Panc1 (cell line): ENCODE data around the gene TULP1. TPM values are rescaled to one million over a fixed set of nuclear protein-coding genes. Genes with fewer than 3 reads are reported as not detected.

Source experiments
- ATAC-seq: fragments of 200-7000 bp; cut with Tn5 transposase; 2 replicates; pipeline ENCODE4 v1.9.1; 2020; ENCODE audit warnings: mild to moderate bottlenecking, moderate library complexity
- BruUV-seq: library from RNA; stranded (reverse); fragments of 400-500 nt; replicated peaks from 2 replicates; lab custom pipeline; 2021; lab: Mats Ljungman, UMichigan
- CTCF ChIA-PET: fragments of 300-600 bp; sonication (Branson Sonifier 250); formaldehyde crosslinking; loops from one replicate; lab custom pipeline; 2022; ENCODE audit warnings: antibody characterized with exemption; lab: Charles Lee
- POLR2A ChIA-PET: fragments of 300-600 bp; sonication (Branson Sonifier 250); formaldehyde crosslinking; loops from one replicate; lab custom pipeline; 2022; ENCODE audit warnings: antibody characterized with exemption; lab: Charles Lee
- DNase-seq: peaks from one replicate; pipeline ENCODE4 v3.0.0-alpha.2; 2010; ENCODE audit warnings: low read depth, low spot score
- H3K27ac ChIP-seq: 2 replicates; pipeline ENCODE4 v1.5.1; 2011; ENCODE audit warnings: mild to moderate bottlenecking, low read length, inconsistent platforms
- H3K27me3 ChIP-seq: fragments of 200-500 bp; sonication (Bioruptor generic); 2 replicates; pipeline ENCODE4 v1.6.0; 2014; ENCODE audit warnings: low read length, inconsistent platforms; ENCODE audit not compliant: control insufficient read depth, insufficient read depth
- H3K36me3 ChIP-seq: fragments of 200-500 bp; sonication (Bioruptor generic); 2 replicates; pipeline ENCODE4 v1.5.1; 2014; ENCODE audit warnings: inconsistent platforms, mild to moderate bottlenecking, low read length, moderate library complexity; ENCODE audit not compliant: control insufficient read depth, insufficient read depth
- H3K4me1 ChIP-seq: 2 replicates; pipeline ENCODE4 v1.5.1; 2011; ENCODE audit warnings: inconsistent platforms, mild to moderate bottlenecking, low read length, moderate library complexity; ENCODE audit not compliant: control insufficient read depth, insufficient read depth
- H3K4me3 ChIP-seq, 2 experiments: 2 replicates each; pipeline ENCODE4 v1.5.1; 2011 to 2012; ENCODE audit warnings: low read depth in 2 of 2, low read length in 2 of 2, mild to moderate bottlenecking in 2 of 2, inconsistent platforms in 1 of 2, moderate library complexity in 1 of 2
- H3K9me3 ChIP-seq: fragments of 200-500 bp; sonication (Bioruptor generic); 2 replicates; pipeline ENCODE4 v1.5.1; 2014; ENCODE audit warnings: low read depth, mild to moderate bottlenecking, inconsistent platforms, low read length, moderate library complexity; ENCODE audit not compliant: control insufficient read depth, insufficient read depth
- POLR2AphosphoS5 ChIP-seq: IDR thresholded peaks from 2 replicates; pipeline ENCODE4 v1.6.1; 2012; ENCODE audit warnings: mild to moderate bottlenecking, low read depth, low read length, moderate library complexity
- SIN3A ChIP-seq: IDR thresholded peaks from 2 replicates; pipeline ENCODE4 v1.6.1; 2012; ENCODE audit warnings: low read depth, mild to moderate bottlenecking, low read length, moderate library complexity, borderline replicate concordance; ENCODE audit not compliant: insufficient read depth
- TCF7L2 ChIP-seq: IDR thresholded peaks from 2 replicates; pipeline ENCODE4 v1.6.1; 2011; ENCODE audit warnings: mild to moderate bottlenecking, low read depth, low read length, inconsistent platforms
- in situ Hi-C: cut with HindIII; loops from 2 replicates; pipeline ENCODE4 v1.10.0; 2016; ENCODE audit warnings: low sequenced_read_pairs, low pct_unique_long_range_greater_than_20kb
- intact Hi-C: fragments of 100-400 bp; cut with micrococcal nuclease; formaldehyde crosslinking; loops from one replicate; pipeline ENCODE4 v1.10.0; 2022; ENCODE audit not compliant: unreplicated experiment
- total RNA-seq: library from RNA; stranded (reverse); gene quantifications from one replicate; pipeline ENCODE4 v1.2.1, GENCODE V29; 2021; ENCODE audit not compliant: unreplicated experiment
- TF ChIP-seq, protein P1 (sequence below): fragments of 450-650 bp; IDR thresholded peaks from 2 replicates; pipeline ENCODE4 v1.5.1; 2017; ENCODE audit warnings: mild to moderate bottlenecking
- TF ChIP-seq, protein P2 (sequence below), 2 experiments: IDR thresholded peaks; 2 replicates each; pipeline ENCODE4 v1.6.1; 2011 to 2012; ENCODE audit warnings: low read depth in 2 of 2, control low read depth in 1 of 2, low read length in 1 of 2, mild to moderate bottlenecking in 1 of 2, moderate library complexity in 1 of 2; ENCODE audit not compliant: insufficient read depth in 1 of 2

Gene TULP1
- total RNA-seq, 1 experiment from 2014 or later, result not detected

DNA sequence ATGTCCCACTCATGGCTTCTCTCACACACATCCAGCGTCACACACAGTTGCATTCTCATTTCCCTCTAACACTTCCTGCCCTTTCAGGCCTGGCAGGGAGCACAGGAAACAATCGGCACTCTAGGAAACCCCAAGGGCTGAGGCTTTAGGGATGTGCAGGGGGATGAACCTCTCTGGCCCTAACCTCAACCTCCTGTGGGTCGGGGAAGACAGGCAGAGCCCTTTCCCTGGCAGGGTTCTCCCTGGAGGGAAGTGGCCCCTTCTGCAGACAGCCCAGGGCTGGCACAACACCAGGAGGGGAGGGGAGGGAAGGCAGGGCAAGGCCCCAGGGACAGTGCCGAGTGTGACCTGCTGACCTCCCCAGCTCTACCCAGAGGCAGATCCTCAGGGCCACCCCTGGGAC, 18.5 kb downstream of the TULP1 start:
- no peak for DNase-seq
- intact Hi-C loops, result no loop called here
- Histone ChIP-seq H3K27ac (no peak overlapping the region), H3K9me3 (no peaks in the 10 kb centered on the region), H3K27me3 (no peaks in the 10 kb centered on the region), H3K4me1 (peaks cover 23% of the 10 kb centered on the region), H3K36me3 (no peaks in the 10 kb centered on the region; the same call in 1 of the 2 replicates), H3K4me3 (no peak overlapping the region)
- TF ChIP-seq, protein P1, sequence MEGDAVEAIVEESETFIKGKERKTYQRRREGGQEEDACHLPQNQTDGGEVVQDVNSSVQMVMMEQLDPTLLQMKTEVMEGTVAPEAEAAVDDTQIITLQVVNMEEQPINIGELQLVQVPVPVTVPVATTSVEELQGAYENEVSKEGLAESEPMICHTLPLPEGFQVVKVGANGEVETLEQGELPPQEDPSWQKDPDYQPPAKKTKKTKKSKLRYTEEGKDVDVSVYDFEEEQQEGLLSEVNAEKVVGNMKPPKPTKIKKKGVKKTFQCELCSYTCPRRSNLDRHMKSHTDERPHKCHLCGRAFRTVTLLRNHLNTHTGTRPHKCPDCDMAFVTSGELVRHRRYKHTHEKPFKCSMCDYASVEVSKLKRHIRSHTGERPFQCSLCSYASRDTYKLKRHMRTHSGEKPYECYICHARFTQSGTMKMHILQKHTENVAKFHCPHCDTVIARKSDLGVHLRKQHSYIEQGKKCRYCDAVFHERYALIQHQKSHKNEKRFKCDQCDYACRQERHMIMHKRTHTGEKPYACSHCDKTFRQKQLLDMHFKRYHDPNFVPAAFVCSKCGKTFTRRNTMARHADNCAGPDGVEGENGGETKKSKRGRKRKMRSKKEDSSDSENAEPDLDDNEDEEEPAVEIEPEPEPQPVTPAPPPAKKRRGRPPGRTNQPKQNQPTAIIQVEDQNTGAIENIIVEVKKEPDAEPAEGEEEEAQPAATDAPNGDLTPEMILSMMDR, result no peak
- TF ChIP-seq TCF7L2 (no peak), POLR2AphosphoS5 (no peak), SIN3A (no peak)
- TF ChIP-seq, protein P2, sequence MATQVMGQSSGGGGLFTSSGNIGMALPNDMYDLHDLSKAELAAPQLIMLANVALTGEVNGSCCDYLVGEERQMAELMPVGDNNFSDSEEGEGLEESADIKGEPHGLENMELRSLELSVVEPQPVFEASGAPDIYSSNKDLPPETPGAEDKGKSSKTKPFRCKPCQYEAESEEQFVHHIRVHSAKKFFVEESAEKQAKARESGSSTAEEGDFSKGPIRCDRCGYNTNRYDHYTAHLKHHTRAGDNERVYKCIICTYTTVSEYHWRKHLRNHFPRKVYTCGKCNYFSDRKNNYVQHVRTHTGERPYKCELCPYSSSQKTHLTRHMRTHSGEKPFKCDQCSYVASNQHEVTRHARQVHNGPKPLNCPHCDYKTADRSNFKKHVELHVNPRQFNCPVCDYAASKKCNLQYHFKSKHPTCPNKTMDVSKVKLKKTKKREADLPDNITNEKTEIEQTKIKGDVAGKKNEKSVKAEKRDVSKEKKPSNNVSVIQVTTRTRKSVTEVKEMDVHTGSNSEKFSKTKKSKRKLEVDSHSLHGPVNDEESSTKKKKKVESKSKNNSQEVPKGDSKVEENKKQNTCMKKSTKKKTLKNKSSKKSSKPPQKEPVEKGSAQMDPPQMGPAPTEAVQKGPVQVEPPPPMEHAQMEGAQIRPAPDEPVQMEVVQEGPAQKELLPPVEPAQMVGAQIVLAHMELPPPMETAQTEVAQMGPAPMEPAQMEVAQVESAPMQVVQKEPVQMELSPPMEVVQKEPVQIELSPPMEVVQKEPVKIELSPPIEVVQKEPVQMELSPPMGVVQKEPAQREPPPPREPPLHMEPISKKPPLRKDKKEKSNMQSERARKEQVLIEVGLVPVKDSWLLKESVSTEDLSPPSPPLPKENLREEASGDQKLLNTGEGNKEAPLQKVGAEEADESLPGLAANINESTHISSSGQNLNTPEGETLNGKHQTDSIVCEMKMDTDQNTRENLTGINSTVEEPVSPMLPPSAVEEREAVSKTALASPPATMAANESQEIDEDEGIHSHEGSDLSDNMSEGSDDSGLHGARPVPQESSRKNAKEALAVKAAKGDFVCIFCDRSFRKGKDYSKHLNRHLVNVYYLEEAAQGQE (IDR thresholded peaks at IDR 0.05; ENCODE audit: insufficient read depth in 1 of 2, low read depth in 2 of 2, low read length in 1 of 2), result no peak
- no peak for ATAC-seq
- in situ Hi-C loops, result no loop called here
- no TSS peak for BruUV-seq
- POLR2A ChIA-PET, result no interaction called here
- CTCF ChIA-PET, result interaction anchor here (0.6 kb wide), 1 partner anchor 1270 kb away, joined by 3 read pairs; no protein-coding TSS in a partner anchor

DNA sequence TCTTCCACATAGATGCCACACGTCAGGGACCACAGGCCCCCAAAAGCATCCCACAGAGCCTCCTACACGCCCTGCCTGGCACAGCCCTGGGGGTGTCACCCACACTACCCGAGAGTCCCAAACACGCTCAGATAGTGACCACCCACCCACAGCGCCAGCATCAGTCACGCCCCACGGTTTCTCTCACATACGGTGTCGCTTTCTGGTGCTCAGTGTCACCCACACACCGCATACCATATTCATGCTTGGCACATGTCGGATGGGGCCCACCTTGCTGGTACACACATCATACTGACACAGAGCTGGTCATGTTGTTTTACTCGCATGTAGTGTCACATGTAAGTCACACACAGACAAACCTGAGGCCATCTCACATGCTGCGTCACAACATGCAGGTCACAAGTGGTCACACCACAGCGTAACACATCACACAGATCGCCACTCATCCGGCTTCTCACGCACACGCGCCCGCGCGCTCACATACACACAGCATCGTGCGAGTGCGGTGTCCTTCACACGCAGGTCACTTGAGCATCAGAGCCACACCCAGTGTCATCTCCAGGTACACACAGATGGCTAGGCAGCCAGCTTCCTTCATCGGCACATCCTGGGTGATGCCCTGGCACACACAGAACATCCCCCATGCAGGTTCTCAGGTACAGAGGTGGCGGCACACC, 19.3 kb downstream of the TULP1 start:
- no peak for ATAC-seq
- POLR2A ChIA-PET, result no interaction called here
- H3K4me1 ChIP-seq, result peaks cover 26% of the 10 kb centered on the region
- no peaks in the 10 kb centered on the region for H3K27me3 ChIP-seq
- TF ChIP-seq TCF7L2 (no peak), POLR2AphosphoS5 (no peak), SIN3A (no peak)
- TF ChIP-seq, protein P1, result no peak
- TF ChIP-seq, protein P2 (IDR thresholded peaks at IDR 0.05; ENCODE audit: insufficient read depth in 1 of 2, low read depth in 2 of 2, low read length in 1 of 2), result no peak
- no peak overlapping the region for H3K4me3 ChIP-seq
- no peak overlapping the region for H3K27ac ChIP-seq
- BruUV-seq, result TSS peak; percentile 71
- H3K36me3 ChIP-seq, result no peaks in the 10 kb centered on the region; the same call in 1 of the 2 replicates
- H3K9me3 ChIP-seq, result no peaks in the 10 kb centered on the region
- in situ Hi-C loops (no loop called here), intact Hi-C loops (no loop called here)
- CTCF ChIA-PET, result interaction anchor here (0.6 kb wide), 2 partner anchors 59 to 1270 kb away, joined by 3 read pairs; no protein-coding TSS in a partner anchor
- DNase-seq, result no peak
